Activated CD8-positive, alpha-beta memory T cell treated with anti-CD3 and anti-CD28 coated beads, Interleukin-2, amount 50 U/mL, for 24 hours (primary cell): ENCODE results near the gene ZNF76.
A peak's percentile ranks its signal among the peaks of the same experiment; 100 is the strongest.

ENCODE experiments used
- DNase-seq: peaks from one replicate; pipeline ENCODE4 v3.0.0-alpha.2; 2020; ENCODE audit errors: extremely low read depth

ZNF76 gene

GRCh38 chr6:35267897-35268296, 8.4 kb downstream of the ZNF76 start:
- no peak for DNase-seq

DNA sequence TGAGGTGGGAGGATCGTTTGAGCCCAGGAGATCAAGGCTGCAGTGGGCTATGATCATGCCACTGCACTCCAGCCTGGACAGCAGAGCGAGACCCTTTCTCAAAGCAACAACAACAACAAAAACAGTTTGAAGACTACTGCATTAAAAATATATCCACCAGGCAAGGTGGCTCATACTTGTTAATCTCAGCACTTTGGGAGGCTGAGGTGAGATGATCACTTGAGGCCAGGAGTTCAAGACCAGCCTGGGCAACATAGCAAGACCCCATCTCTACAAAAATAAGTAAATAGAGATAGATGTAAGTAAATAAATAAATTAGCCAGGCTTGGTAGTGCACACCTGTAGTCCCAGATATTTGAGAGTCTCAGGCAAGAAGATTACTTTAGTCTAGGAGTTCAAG, 12.5 kb downstream of the ZNF76 start:
- DNase-seq, result no peak

GRCh38 chr6:35273822-35274559, 14.5 kb downstream of the ZNF76 start:
- DNase-seq, result no peak

DNA sequence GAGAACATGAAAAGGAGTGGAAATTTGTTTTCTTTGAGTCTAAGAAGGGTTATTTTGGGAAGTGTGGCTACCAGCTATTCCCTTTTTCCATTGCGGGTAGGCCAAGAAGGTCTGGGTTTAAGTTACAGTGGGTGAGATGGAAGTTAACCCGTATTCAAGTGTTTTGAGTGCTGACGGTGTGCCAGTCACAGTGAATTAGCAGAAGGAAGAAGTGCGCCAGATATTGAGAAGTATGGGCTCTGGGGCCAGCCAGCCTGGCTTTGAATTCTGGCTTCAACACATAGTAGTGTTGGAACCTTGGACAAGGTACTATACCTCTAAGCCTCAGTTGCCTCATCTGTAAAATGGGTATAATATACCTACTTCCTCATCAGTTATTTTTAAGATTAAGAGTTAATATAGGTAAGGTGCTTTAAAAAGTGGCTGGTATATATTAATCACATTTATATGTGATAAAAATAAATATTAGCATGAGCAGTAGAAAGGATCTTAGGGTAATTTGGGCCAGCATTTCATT, 16.3 kb downstream of the ZNF76 start:
- DNase-seq, result no peak

DNA sequence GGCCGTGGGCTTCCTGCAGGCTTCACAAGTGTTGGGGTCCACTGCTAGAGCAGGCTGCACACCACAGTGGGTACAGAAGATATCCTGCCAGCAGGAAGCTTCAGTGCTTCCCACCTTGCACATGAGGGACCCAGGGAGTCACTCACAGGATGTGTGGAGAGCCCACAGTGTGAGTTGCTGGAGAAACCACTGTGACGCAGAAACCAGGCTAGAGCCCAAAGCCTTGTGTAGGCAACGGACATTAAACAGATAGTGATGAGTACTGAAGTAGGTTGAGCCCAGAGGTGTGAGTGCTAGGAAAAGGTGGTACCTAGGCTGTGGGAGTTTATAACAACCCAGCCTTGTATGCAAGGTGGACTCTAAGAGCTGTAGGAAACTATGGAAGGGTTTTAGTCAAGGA, 19.2 kb downstream of the ZNF76 start:
- no peak for DNase-seq

- DNase-seq, result no peak
Measured at GRCh38 chr6:35280903-35281302, 21.4 kb downstream of the ZNF76 start.

GRCh38 chr6:35282472-35282871, 22.9 kb downstream of the ZNF76 start:
- DNase-seq, result no peak

- no peak for DNase-seq
Measured at GRCh38 chr6:35283361-35283760, 23.8 kb downstream of the ZNF76 start.

GRCh38 chr6:35287671-35288396, 28.3 kb downstream of the ZNF76 start:
- DNase-seq, result no peak

DNA sequence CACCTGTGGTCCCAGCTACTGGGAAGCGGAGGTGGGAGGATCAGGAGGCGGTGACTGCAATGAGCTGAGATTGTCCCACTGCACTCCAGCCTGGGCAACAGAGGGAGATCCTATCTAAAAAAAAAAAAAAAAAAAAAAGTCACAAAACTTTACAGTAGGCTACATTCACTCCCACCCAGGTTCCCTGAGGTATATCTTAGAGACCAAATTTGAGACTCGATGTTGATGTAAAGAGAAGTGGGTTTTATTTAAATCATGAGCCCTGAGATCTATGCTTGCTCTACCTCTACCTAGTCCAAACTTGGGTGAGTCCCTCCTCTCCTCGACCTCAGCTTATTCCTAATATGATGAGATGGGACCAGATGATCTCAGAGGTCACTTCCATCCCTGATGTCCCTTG, 29.3 kb downstream of the ZNF76 start:
- no peak for DNase-seq

DNA sequence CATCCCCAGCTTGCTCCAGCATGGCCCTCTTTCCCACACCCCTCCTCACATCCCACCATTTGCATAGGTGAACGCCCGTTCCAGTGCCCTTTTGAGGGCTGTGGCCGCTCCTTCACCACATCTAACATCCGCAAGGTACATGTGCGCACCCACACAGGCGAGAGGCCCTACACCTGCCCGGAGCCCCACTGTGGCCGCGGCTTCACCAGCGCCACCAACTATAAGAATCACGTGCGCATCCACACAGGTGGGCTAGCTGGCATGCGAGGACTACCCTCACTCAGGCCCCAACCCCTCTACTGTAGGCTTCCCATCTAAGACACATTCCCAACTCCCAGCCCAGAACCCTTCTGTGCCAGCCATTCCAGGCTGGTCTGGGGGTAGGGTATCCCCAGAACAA, 32.0 kb downstream of the ZNF76 start:
- no peak for DNase-seq

DNA sequence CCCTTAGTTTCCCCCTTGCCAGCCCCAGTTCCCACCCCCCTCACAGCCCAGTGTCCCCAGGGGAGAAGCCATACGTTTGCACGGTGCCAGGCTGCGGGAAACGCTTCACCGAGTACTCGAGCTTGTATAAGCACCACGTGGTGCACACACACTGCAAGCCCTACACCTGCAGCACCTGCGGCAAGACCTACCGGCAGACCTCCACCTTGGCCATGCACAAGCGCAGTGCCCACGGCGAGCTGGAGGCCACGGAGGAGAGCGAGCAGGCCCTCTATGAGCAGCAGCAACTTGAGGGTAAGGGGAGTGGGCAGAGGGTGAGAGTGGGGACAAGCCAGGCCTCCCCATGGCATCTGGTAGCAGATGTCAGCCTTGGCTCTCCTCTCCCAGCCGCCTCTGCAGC, 33.0 kb downstream of the ZNF76 start:
- DNase-seq, result no peak

DNA sequence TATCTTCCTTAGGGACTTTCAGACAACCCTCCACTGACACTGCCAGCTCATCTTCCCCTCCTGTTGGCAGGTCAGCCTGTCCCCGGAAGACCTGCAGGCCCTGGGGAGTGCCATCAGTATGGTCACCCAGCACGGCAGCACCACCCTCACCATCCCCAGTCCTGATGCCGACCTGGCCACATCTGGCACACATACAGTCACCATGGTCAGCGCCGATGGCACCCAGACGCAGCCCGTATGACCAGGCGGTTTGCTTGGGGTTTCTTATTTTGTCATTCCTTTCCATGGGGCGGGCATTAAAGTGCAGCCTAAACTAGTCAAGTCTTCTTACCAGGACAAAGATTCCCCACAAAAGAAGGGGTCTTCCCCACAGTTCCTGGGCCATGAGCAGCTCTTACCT, 34.1 kb downstream of the ZNF76 start:
- DNase-seq, result no peak

GRCh38 chr6:35294308-35294945, 34.9 kb downstream of the ZNF76 start:
- no peak for DNase-seq

DNA sequence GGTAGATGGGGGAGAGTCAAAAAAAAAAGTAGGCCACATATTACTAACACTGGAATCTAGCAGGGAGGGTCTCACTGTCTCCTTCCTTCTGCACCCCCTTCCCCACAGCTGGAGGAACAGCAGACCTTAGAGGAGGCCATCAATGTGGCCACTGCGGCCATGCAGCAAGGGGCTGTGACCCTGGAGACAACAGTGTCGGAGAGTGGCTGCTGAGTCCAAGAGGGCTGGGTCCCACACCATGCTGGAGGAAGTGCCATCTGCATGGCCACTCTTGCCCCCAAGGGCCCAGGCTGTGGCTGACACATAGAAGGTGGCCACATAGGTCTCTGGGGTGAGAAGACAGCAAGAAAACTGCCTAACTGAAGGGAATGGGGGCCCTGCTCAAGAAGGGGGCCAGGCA, 35.5 kb downstream of the ZNF76 start:
- DNase-seq, result no peak

DNA sequence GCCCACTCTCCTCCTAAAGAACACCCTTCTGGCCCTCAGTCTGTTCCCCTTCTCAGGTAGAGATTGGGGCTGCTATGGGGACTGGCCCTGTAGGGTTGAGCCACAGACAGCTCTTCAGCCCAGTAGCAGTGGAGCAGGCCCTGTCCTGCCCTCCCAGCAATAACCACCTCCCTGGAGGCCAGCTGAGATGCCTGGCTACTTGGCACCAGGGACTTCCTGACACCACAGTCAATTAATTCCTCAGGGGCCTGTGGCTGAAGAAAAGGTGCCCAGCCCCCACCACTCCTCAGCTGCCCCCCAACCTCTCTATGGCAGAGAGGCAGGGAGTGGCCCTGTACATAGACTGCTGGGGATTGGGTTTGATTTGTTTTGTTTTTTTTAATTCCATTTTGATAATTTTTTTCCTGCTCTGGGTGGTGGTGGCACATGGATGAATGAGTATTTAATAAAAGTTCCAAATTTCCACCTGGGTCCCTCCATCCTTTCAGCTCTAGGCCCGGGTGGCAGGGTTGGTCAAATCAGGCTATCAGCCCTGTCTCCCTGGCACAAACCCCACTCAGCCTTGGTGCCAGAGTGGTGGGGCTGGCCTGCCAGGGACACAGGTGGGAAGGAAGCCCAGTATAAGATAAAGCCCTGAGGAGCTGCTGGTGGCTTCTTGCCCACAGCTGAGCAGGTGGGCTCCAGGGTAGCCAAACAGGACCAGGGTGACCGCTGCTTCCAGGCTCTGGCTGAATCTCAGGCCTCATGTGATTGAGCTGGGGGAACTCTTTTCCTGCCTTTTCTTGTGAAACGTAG, 36.2 kb downstream of the ZNF76 start:
- no peak for DNase-seq

DNA sequence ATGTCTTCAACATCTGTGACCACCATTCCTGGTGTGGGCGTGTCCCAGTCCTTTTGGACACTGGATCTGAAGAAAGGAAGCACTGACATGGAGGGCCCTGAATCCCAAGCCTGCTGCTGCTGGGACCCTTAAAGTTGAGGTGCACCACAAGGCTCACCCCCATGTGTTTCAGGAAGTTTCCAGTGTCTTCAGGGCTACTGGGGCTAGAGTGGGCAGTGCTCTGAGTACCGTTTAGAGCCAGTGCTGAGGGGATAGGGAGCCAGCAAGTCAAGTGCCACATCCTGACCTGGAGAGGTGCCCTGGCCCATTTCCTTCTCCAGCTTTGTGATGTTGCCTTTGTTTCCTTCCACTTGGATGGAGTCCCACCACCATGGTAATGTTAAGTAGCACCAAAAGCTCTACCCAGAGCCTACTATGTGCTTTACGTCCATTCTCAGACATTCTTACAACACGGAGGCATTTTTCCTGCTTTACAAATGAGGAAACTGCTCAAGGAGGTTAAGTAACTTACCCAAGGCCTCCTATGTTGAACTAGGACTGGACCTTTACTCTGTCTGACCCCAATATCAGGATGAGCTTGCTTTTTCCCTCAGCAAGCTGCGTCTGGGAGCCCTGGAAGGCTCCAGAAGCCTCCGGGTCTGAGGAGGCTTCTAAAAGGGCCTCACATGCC, 37.5 kb downstream of the ZNF76 start:
- no peak for DNase-seq

GRCh38 chr6:35297601-35298481, 38.3 kb downstream of the ZNF76 start, which contains the start of gene DEF6:
Gene DEF6 (plus strand): TSS chr6:35297818. CDS start chr6:35297857, 39 bp downstream.
- peak; percentile 75 for DNase-seq

DNA sequence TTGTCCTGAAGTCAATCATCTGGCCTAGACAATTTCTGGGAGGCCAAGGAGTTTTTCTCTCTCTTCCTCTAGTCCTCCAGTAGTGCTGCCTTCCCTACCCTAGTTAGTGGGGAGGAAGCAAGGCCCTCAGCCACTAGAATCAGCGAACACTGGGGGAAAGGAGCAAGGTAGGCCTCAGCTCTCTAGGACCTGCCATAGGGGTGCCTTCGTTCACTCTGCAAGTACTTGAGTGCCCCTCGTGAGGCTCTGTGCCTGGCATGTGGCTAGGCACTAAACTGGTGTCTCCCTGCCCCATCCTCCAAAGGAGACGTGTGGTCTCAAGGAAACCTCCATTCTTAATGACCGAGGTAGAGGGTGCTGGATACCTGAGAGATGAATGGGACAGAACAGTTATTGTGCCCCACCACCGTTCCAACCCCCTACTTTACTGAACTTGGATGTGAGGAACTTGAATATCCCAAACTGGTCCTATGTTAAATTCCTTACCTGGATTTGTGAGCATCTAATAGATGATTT, 39.1 kb downstream of the ZNF76 start:
- no peak for DNase-seq

- no peak for DNase-seq
Measured at GRCh38 chr6:35299674-35300073, 40.1 kb downstream of the ZNF76 start.
